ENCODE results near the gene TSPOAP1. TPM values are rescaled to one million over a fixed set of nuclear protein-coding genes. Genes with fewer than 3 reads are reported as not detected.

The TSPOAP1 gene
- total and polyA plus RNA-seq, 2 of the 13 experiments (the other 11 are each of a cell fraction or from before 2014, with no cell fraction given), result not detected

DNA sequence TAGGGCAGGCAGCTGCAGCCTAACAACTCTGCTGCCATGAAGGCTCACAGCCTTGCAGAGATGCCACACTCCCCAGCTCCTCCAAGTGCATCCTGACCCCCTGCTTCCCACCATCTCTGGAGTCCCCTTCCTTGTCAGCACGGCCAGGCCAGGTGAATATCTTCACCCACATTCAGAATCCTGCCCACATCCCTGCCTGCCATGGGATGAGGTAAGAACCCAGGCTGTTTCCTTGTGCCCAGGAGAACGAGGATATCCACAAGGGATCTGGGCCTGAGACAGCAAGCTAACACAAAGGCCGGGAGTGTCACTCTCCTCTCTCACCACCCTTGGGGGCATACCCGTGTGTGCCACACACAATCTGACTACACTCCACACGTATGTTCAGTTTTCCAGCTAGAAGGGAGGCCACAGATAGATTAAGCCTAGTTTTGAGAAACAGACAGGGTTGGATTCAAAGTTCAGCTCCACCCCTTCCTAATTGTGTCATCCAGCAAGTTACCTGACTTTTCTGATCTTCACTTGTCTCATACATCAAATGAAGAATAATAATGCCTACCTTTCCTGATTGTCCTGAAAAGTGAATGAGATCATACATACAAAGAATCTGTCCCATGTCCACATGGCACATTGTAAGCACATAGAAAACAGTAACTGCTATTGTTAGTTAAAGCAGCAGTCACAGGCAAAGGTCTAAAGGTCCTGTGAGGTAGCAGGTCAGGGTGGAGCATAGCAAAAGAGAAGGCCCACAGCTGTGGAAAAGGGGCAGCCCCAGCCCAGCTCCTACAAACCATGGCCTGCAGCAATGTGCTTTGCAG lies 40.8 kb upstream of the TSPOAP1 start (continued):
- TF ChIP-seq, protein P1, sequence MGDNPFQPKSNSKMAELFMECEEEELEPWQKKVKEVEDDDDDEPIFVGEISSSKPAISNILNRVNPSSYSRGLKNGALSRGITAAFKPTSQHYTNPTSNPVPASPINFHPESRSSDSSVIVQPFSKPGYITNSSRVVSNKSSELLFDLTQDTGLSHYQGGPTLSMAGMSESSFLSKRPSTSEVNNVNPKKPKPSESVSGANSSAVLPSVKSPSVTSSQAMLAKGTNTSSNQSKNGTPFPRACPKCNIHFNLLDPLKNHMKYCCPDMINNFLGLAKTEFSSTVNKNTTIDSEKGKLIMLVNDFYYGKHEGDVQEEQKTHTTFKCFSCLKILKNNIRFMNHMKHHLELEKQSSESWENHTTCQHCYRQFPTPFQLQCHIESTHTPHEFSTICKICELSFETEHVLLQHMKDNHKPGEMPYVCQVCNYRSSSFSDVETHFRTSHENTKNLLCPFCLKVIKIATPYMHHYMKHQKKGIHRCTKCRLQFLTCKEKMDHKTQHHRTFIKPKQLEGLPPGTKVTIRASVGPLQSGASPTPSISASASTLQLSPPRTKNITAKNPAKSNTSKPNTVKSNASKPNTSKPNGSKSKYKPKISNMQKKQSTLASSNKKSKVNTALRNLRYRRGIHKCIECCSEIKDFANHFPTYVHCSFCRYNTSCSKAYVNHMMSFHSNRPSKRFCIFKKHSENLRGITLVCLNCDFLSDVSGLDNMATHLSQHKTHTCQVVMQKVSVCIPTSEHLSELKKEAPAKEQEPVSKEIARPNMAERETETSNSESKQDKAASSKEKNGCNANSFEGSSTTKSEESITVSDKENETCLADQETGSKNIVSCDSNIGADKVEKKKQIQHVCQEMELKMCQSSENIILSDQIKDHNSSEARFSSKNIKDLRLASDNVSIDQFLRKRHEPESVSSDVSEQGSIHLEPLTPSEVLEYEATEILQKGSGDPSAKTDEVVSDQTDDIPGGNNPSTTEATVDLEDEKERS (CRISPR knock-in tag; IDR thresholded peaks at IDR 0.05), result no peak
- peak; percentile 67; the same call in 1 of the 2 replicates for TF ChIP-seq RARG (CRISPR knock-in tag; IDR thresholded peaks at IDR 0.05; ENCODE audit: low read depth)
- TF ChIP-seq ELF4 (CRISPR knock-in tag; IDR thresholded peaks at IDR 0.05; ENCODE audit: borderline replicate concordance), result 0 out of 2 replicates have a peak, but pooled peaks have one; percentile 47
- TF ChIP-seq ZBTB42 (CRISPR knock-in tag; IDR thresholded peaks at IDR 0.05), result no peak
- 0 out of 2 replicates have a peak, but pooled peaks have one; percentile 19 for TF ChIP-seq ELF1 (CRISPR knock-in tag; IDR thresholded peaks at IDR 0.05)
- TF ChIP-seq, protein P2, sequence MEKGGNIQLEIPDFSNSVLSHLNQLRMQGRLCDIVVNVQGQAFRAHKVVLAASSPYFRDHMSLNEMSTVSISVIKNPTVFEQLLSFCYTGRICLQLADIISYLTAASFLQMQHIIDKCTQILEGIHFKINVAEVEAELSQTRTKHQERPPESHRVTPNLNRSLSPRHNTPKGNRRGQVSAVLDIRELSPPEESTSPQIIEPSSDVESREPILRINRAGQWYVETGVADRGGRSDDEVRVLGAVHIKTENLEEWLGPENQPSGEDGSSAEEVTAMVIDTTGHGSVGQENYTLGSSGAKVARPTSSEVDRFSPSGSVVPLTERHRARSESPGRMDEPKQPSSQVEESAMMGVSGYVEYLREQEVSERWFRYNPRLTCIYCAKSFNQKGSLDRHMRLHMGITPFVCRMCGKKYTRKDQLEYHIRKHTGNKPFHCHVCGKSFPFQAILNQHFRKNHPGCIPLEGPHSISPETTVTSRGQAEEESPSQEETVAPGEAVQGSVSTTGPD (CRISPR knock-in tag; IDR thresholded peaks at IDR 0.05), result no peak
- no peak for TF ChIP-seq SOX13 (IDR thresholded peaks at IDR 0.05)
- TF ChIP-seq SOX13 (CRISPR knock-in tag; conservative IDR thresholded peaks at IDR 0.05 in 1 of 2, IDR thresholded peaks at IDR 0.05 in 1 of 2), result peak in 1 of 2 experiments; percentile 94; a peak in 2 of 4 replicates
- TF ChIP-seq ZNF589 (CRISPR knock-in tag; conservative IDR thresholded peaks at IDR 0.05), result no peak
- no peak for TF ChIP-seq ZNF530 (CRISPR knock-in tag; IDR thresholded peaks at IDR 0.05; ENCODE audit: low read depth)
- no peak for TF ChIP-seq ZNF282 (IDR thresholded peaks at IDR 0.05; ENCODE audit: partially characterized antibody)
- TF ChIP-seq ZNF83 (CRISPR knock-in tag; IDR thresholded peaks at IDR 0.05; ENCODE audit: borderline replicate concordance), result no peak
- TF ChIP-seq TCF7L2 (IDR thresholded peaks at IDR 0.05; ENCODE audit: low read depth, low read length), result no peak
- no peak for TF ChIP-seq ZNF776 (CRISPR knock-in tag; IDR thresholded peaks at IDR 0.05)
- TF ChIP-seq, protein P3, sequence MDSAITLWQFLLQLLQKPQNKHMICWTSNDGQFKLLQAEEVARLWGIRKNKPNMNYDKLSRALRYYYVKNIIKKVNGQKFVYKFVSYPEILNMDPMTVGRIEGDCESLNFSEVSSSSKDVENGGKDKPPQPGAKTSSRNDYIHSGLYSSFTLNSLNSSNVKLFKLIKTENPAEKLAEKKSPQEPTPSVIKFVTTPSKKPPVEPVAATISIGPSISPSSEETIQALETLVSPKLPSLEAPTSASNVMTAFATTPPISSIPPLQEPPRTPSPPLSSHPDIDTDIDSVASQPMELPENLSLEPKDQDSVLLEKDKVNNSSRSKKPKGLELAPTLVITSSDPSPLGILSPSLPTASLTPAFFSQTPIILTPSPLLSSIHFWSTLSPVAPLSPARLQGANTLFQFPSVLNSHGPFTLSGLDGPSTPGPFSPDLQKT (CRISPR knock-in tag; IDR thresholded peaks at IDR 0.05; ENCODE audit: borderline replicate concordance), result no peak
- no peak for TF ChIP-seq KLF12 (CRISPR knock-in tag; IDR thresholded peaks at IDR 0.05; ENCODE audit: borderline replicate concordance)
- TF ChIP-seq PHB2 (IDR thresholded peaks at IDR 0.05; ENCODE audit: partially characterized antibody), result no peak
- TF ChIP-seq SSRP1 (CRISPR knock-in tag; IDR thresholded peaks at IDR 0.05), result no peak; the same call in 1 of the 2 replicates
- TF ChIP-seq, protein P4, sequence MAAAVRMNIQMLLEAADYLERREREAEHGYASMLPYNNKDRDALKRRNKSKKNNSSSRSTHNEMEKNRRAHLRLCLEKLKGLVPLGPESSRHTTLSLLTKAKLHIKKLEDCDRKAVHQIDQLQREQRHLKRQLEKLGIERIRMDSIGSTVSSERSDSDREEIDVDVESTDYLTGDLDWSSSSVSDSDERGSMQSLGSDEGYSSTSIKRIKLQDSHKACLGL (CRISPR knock-in tag; IDR thresholded peaks at IDR 0.05), result no peak
- no peak for TF ChIP-seq MTF1 (CRISPR knock-in tag; IDR thresholded peaks at IDR 0.05)
- no peak for TF ChIP-seq ZNF878 (CRISPR knock-in tag; IDR thresholded peaks at IDR 0.05)
- peak; percentile 45 for TF ChIP-seq PHF5A (CRISPR knock-in tag; IDR thresholded peaks at IDR 0.05; ENCODE audit: low read depth, unreplicated experiment)

Data from HepG2 (cell line).